HG02763 (cell line): Measurements from ENCODE around the gene BTBD18.
"Not testable (repeated sequence)": the region's sequence is repeated elsewhere in the genome, so short reads cannot be mapped to it uniquely, and the experiment has no call there.

Experiments
- ATAC-seq: cut with Tn5 transposase; IDR thresholded peaks from one replicate; pipeline ENCODE4 v1.9.1; 2021; ENCODE audit warnings: mild to moderate bottlenecking, moderate library complexity; ENCODE audit not compliant: unreplicated experiment

BTBD18 gene

DNA sequence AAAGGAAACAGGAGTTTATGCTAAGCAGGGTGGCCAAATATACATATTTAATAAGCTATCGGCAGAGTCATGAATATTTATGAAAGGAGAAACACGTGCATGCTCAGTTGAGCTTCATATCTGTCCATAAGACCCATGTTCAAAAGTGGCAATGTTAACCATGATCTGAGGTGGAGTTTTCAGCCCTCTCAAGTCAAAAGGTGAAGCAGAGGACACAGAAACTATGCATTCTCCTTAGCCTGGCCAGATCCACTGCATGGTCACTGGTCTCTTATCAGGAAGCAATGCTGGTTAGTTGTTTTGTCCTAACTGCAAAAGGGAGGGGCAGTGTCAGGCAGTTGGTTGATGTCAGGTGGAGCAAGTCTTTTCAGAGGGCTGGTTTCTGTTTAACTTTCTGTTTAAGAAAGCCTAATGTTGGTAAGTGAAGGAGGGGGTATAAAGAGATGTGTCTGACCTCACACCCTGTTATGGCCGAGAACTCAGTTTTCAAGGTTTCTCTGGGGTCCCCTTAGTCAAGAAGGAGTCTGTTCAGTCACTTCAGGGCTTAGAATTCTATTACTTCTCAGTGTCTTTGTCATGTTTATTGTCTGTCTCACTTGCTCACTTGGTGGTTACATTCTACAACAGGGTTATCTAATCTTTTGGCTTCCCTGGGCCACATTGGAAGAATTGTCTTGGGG lies 15.9 kb downstream of the BTBD18 start:
- no peak for ATAC-seq

DNA sequence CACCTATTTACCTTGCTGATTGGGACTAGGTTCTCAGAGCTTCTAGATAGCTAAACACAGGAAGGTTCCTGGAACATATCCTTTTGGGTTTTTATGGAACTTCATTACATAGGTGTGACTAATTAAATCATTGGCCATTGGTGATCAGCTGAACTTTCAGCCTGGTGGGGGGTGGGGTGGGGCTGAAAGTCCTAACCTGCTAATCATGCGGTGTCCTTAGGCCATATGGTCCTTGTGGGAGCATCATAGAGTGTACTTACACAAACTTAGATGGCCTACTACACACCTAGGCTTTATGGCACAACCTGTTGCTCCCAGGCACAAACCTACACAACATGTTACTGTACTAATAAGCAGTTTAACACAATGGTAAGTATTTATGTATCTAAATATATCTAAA lies 19.0 kb downstream of the BTBD18 start:
- no peak for ATAC-seq

DNA sequence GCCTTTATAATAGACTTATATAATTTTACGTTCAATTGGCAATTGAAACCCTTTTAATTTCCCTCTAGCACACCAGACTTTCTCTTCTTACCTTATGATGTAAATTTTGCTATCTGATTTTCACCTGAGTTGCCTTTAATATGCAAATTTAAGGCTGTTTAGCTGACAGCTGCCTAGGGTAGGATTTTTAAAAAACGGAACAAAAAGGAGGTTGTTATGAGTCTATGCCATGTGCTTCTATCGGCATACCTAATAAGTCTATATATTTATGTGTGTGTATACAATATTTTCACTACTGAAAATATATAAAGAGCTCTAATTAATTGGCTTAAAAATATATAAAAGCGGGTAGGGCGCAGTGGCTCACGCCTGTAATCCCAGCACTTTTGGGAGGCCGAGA lies 22.1 kb downstream of the BTBD18 start:
- no peak for ATAC-seq

DNA sequence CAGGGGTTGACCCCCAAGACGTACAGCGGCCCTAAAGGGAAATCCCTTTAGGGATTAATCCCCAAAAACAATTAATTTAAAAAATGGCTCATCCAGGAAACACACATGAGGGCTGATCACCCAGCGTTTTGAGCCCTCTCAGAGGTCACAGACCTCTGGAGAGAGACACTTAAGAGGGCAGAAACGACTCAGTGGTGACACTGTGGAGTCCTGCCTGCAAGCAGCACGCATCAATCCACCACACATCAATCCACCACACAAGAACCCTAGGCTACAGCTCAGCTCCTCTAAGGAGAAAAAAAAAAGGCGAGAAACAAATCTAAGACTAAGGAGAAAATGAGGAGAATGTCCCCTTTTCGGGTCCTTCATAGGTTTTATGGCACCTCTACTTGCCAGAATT lies 22.8 kb downstream of the BTBD18 start:
- ATAC-seq, result no peak

DNA sequence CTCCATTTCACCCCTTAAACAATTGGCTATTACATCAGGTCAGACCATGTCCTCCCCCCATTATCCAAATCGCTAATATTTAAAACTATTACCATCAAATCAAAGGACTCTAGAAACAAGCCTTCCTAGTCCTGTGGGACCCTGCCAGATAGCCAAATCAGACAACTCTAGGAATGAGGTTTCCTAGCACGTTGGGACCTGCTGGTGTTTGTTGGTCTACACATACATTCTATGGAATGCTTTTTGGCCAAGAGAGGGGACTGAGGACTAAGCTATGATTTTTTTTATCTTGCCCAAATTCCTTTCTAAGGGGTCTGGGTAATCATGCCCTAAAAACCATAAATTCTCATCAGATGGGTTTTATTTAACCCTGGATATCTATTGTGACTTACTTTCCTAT lies 24.4 kb downstream of the BTBD18 start:
- no peak for ATAC-seq

DNA sequence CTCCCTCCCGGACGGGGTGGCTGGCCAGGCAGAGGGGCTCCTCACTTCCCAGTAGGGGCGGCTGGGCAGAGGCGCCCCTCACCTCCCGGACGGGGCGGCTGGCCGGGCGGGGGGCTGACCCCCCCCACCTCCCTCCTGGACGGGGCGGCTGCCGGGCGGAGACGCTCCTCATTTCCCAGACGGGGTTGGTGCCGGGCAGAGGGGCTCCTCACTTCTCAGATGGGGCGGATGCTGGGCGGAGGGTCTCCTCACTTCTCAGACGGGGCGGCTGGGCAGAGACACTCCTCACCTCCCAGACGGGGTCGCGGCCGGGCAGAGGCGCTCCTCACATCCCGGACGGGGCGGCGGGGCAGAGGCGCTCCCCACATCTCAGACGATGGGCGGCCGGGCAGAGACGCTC lies 34.9 kb downstream of the BTBD18 start:
- ATAC-seq, result not testable (repeated sequence)

DNA sequence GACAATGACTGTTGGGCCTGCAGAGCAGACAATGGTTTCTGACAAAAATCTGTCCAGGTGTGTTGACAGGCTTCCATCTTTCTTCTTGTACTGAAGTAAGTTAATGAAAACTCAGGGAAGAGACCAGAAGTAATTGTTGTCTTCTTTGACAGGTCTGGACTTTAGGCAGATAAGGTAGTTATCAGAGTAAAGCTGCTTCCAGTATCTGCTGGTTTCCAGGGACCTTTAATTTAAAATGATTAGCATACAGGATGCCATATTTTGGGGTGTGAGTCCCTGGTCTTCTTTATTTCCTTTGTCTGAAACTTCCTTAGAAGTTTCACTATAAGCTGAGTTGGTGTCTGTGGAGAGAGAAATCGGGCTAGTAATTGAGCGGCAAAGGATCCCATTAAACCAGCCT lies 37.8 kb downstream of the BTBD18 start:
- no peak for ATAC-seq

DNA sequence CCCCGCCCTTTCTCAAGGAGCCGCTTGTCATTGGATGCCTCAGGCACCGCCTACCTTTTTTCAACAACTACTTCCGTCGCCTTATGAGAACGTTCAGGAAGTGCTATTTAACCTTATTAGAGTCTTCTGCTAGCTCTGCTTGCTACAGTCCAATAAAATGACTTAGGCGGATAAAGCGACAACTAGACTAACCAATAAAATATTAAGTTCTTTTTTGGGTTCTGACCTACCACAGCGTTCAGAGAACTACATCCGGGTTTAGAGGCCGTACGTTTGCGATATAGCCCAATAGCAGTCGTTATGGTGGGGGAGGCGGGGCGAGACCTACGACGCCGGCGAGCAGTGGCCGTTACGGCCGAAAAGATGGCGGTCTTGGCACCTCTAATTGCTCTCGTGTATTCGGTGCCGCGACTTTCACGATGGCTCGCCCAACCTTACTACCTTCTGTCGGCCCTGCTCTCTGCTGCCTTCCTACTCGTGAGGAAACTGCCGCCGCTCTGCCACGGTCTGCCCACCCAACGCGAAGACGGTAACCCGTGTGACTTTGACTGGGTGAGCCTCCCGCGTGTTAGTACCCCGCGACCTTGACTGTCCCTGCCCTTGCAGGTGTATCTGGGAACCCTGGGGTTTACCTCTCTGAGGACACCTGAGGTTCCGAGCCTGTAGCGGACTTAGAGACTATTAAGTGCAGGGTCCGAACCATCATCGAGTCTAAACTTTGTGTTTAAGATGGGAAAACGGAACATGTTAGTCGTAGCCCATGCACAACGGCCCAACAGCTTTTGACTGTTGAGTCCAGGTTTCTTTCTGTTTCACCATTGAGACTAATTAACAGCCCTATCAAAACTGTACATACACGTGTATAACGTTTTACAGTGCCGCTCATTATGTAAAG lies 39.1 kb downstream of the BTBD18 start, which contains the start of gene TMX2:
Gene TMX2, plus strand, starts transcription at position 338 of the 895 bp plus-strand sequence. Its CDS starts 26 bp downstream, at position 364.
- ATAC-seq, result peak; percentile 94

DNA sequence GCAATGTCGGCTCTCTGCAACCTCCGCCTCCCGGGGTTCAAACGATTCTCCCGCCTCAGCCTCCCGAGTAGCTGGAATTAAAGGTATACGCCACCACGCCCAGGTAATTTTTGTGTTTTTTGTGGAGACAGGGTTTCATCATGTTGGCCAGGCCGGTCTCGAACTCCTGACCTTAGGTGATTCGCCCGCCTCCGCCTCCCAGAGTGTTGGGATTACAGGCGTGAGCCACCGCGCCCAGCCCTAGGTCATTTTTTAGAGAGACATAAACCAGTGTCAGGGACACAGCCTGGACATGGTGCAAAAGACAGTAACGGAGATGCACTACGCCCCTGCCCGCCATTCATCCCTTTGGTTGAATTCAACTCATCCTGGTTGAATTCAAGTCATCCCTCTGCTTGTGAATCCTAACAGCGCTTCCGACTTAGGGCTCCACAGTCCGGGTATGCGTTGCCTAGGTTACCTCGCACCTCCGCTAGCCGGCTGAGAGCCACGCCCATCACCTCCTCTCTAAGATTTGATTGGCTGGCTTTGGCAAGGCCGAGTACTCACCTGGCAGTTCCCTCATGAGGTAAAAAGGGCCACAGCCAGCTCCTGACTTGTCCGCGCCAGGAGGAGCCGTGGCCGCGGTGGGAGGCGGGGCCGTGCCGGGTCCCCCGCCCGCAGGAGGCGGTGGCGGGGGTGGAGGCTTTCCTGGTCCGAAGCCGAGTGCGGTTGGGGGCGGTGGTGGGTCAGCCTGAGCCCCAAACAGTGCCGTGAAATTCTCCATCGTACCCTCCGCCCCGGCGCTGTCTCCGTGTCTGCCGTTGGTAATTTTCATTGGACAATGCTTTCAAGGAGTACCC lies 40.0 kb downstream of the BTBD18 start, which contains the start of gene MED19:
Gene MED19, minus strand, starts transcription at position 802 of the 842 bp plus-strand sequence. Its CDS starts 36 bp downstream, at position 766.
- peak; percentile 32 for ATAC-seq

DNA sequence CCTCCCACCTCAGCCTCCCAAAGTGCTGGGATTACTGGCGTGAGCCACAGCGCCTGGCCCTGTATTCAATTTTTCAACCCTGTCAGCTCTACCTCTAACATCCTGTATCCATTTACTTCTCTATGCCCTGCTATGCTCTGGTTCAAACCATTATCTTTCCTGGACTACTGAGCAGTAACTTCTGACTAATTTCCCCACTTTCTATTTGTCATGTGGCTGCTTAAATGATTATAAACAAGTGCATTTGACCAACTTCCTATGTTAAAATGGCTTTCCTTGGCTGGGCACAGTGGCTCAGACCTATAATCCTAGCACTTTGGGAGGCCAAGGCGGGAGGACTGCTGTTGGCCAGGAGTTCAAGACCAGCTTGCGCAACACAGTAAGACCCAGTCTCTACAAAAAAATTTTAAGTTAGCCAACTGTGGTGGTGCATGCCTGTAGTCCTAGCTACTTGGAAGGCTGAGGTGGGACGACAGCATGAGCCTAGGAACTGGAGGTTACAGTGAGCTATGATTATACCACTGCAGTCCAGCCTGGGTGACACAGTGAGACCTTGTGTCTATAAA lies 41.7 kb downstream of the BTBD18 start:
- ATAC-seq, result no peak

DNA sequence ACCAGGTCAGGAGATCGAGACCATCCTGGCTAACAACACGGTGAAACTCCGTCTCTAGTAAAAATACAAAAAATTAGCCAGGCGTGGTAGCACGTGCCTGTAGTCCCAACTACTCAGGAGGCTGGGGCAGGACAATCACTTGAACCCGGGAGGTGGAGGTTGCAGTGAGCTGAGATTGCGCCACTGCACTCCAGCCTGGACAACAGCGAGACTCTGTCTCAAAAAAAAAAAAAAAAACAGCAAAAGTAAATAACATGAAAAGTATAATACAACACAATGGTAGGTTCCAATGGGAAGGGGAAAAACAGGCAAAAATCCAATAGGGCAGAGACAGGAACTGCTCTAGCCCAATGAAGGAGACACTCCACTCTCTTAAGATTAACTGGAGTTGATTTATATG lies 46.2 kb downstream of the BTBD18 start:
- ATAC-seq, result not testable (repeated sequence)

DNA sequence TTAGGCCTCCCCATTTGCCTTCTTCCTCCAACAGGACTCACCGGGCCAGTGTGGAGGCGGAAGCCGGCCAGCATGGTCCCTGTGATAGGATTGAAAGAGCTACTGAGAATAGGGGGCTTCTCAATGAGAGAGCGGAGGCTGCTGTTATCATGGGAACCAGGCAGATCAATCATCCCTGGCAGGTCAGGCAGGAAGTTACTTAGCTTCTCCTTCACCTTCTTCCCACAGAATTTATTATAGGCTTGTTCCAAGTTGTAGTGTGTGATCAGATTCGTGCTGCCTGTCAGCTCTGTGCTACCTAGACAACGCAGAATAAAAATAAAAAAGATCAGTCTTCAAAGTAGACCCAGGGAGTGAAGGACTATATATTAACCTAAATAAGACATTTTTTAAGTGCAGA lies 46.7 kb downstream of the BTBD18 start:
- no peak for ATAC-seq

DNA sequence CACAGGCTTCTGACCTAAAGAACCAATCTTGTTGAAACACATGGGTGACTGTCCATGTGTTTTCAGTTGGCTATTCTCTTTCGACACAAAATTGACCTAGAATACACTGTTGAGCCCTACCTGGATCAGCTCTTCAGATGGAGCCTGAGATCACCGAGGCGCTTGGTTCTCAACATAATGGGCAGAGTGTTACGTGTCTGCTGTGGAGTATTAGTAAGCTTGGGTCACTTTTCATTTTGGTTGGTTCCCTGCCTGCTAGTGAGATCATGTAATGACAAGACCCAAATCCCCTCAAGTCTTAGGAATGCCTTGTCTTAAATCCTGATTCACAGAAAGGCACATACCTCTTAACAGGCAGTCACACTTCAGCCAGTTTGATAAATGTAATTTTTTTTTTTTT lies 48.3 kb downstream of the BTBD18 start:
- no peak for ATAC-seq

DNA sequence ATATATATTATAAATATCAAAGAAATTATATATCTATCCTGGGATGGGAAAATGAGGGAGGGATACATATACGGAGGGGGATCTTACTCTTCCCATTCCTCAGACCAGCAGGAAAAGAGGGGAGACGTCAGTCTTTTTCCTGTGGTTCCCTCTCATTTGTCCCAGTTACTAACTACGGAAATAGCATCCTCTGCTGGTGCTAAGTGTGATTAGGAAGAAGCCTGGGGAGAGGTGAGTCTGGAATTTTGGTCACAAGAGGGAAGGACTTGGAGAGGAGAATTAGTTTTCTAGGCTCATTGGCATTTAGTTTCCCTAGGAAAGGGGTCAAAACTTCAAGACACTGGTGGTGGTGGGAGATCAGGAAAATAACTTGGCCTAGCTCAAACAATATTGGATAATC lies 51.2 kb downstream of the BTBD18 start:
- no peak for ATAC-seq

DNA sequence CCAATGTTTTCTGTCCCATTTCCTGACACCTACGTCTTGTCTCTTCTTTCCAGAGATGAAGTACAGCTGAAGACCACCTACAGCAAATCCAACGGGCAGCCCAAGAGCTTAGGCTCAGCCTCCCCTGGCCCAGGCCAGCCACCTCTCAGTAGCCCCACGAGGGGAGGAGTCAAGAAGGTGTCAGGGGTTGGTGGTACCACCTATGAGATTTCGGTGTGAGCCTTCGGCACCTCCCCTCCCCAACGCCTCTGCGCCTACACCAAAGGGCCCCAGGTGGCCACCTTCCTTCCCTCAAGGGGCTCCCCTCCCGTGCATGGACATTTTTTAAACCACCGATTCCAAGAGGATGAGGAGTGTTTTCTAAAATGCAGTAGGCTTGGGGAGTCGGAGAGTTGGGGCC lies 51.8 kb downstream of the BTBD18 start:
- ATAC-seq, result no peak

DNA sequence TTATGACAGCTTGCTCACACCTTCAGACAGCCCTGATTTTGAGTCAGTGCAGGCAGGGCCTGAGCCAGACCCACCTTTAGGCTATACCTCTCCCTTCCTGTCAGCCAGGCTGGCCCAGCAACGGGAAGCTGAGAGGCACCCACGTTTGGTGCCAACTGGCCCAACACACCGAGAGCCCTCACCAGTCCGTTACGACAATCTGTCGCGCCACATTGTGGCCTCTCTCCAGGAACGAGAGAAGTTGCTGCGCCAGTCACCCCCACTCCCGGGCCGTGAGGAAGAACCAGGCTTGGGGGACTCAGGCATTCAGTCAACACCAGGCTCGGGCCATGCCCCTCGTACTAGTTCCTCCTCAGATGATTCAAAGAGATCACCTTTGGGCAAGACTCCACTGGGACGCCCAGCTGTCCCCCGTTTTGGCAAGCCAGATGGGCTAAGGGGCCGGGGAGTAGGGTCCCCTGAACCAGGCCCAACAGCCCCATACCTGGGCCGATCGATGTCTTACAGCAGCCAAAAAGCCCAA lies 52.7 kb downstream of the BTBD18 start:
- ATAC-seq, result no peak
